Sigmoid colon (tissue), 7 donors: ENCODE measurements around the gene GJD2. TPM values are rescaled to one million over a fixed set of nuclear protein-coding genes. Genes with fewer than 3 reads are reported as not detected.

Source experiments
- DNase-seq: peaks from one replicate; pipeline ENCODE4 v3.0.0-alpha.2; 2019
- H3K27ac ChIP-seq, 4 donors: fragments of 200-600 bp; sonication (generic); one replicate each; pipeline ENCODE4 v1.5.1; 2016 to 2019; ENCODE audit warnings: mild to moderate bottlenecking in 1 of 4
- H3K27me3 ChIP-seq, 3 donors: fragments of 200-600 bp; sonication (generic); one replicate each; pipeline ENCODE4 v1.5.1; 2019; ENCODE audit warnings: mild to moderate bottlenecking in 1 of 3
- H3K36me3 ChIP-seq, 4 donors: fragments of 200-600 bp; sonication (generic); one replicate each; pipeline ENCODE4 v1.5.1; 2016 to 2019
- H3K4me1 ChIP-seq, 4 donors: fragments of 200-600 bp; sonication (generic); one replicate each; pipeline ENCODE4 v1.5.1; 2017 to 2019
- H3K4me3 ChIP-seq, 4 donors: fragments of 200-600 bp; sonication (generic); one replicate each; pipeline ENCODE4 v1.5.1; 2017 to 2019; ENCODE audit warnings: mild to moderate bottlenecking in 2 of 4, moderate library complexity in 1 of 4
- H3K9me3 ChIP-seq, 4 donors: fragments of 200-600 bp in 3 of 4; sonication (generic) in 3 of 4; one replicate each; pipeline versions ENCODE4 v1.5.1 to v1.6.1; 2013 to 2019
- EP300 ChIP-seq, 4 donors: sonication (generic); formaldehyde crosslinking; IDR thresholded peaks; one replicate each; pipeline ENCODE4 v1.6.1; 2017; ENCODE audit warnings: antibody characterized with exemption in 4 of 4
- POLR2A ChIP-seq, 2 donors: fragments of 450-650 bp; IDR thresholded peaks; one replicate each; pipeline ENCODE4 v1.6.1; 2016; ENCODE audit warnings: antibody characterized with exemption in 2 of 2, mild to moderate bottlenecking in 2 of 2, moderate library complexity in 2 of 2
- POLR2AphosphoS5 ChIP-seq, 4 donors: sonication (generic); formaldehyde crosslinking; IDR thresholded peaks; one replicate each; pipeline ENCODE4 v1.6.1; 2017; ENCODE audit warnings: antibody characterized with exemption in 4 of 4
- WGBS, 2 donors: extraction: QIAGEN DNeasy Blood & Tissue Kit; methylation state at CpG; one replicate each; pipeline ENCODE4 v1.1.7; 2013; 5-methylcytosine and 5-hydroxymethylcytosine counted together
- intact Hi-C: fragments of 100-400 bp; cut with DNase I; formaldehyde crosslinking; loops from one replicate; pipeline ENCODE4 v1.15.1; 2023
- polyA plus RNA-seq, 3 donors: library from polyadenylated mRNA; stranded (reverse); fragments of 200-250 nt; gene quantifications; one replicate each; pipeline ENCODE4 v1.2.3, GENCODE V29; 2013
- total RNA-seq, 4 donors: library from RNA; depleted of rRNA; stranded (reverse); fragments of >200 nt; gene quantifications; one replicate each; pipeline ENCODE4 v1.1.0, GENCODE V29; 2016
- TF ChIP-seq, protein P1 (sequence below), 4 experiments: fragments of 450-650 bp in 3 of 4; fragments of 200-600 bp in 1 of 4; IDR thresholded peaks; one replicate each; pipeline ENCODE4 v1.5.1; 2016 to 2019; ENCODE audit warnings: antibody characterized with exemption in 4 of 4, mild to moderate bottlenecking in 3 of 4, moderate library complexity in 2 of 4
- donor health status: healthy with polysubstance abuse.
- donor health status: Bipolar disorder and iron deficiency.
- donor health status: healthy.

GJD2 gene
- total and polyA plus RNA-seq, 7 donors, result 0.28 TPM; not detected in 6

DNA sequence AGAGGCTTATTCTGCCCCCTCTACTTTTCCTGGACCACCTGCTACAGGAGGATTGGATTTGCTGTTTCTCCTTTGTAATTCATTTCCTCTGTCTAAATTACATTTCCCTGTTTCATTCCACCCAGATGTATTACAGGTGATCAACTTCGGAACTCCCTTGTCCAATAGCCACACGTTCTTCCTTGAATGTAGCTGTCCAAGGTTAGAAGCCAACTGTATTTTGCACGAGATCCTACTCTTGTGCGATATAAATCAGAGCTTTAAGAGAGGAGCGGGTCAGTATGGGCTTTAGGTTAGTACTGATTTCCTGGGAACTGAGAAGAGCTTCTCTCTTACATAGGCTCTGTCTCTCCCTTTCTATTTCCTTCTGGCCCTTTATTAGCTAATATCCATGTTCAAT lies 20.5 kb downstream of the GJD2 start:
- TF ChIP-seq, protein P1, sequence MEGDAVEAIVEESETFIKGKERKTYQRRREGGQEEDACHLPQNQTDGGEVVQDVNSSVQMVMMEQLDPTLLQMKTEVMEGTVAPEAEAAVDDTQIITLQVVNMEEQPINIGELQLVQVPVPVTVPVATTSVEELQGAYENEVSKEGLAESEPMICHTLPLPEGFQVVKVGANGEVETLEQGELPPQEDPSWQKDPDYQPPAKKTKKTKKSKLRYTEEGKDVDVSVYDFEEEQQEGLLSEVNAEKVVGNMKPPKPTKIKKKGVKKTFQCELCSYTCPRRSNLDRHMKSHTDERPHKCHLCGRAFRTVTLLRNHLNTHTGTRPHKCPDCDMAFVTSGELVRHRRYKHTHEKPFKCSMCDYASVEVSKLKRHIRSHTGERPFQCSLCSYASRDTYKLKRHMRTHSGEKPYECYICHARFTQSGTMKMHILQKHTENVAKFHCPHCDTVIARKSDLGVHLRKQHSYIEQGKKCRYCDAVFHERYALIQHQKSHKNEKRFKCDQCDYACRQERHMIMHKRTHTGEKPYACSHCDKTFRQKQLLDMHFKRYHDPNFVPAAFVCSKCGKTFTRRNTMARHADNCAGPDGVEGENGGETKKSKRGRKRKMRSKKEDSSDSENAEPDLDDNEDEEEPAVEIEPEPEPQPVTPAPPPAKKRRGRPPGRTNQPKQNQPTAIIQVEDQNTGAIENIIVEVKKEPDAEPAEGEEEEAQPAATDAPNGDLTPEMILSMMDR (IDR thresholded peaks at IDR 0.05), result no peak
- TF ChIP-seq POLR2A (IDR thresholded peaks at IDR 0.05) (no peak), POLR2AphosphoS5 (IDR thresholded peaks at IDR 0.05) (no peak), EP300 (IDR thresholded peaks at IDR 0.05) (no peak)
- no peaks in the 10 kb centered on the region for H3K9me3 ChIP-seq
- H3K36me3 ChIP-seq, result no peaks in the 10 kb centered on the region
- intact Hi-C loops, result no loop called here
- H3K27ac ChIP-seq, result no peak overlapping the region
- no peaks in the 10 kb centered on the region for H3K27me3 ChIP-seq
- H3K4me3 ChIP-seq, result no peak overlapping the region
- WGBS, 2 donors, result 64 to 68% methylated on average over 5 of the region's 5 CpGs
- no peaks in the 10 kb centered on the region for H3K4me1 ChIP-seq
- no peak for DNase-seq

DNA sequence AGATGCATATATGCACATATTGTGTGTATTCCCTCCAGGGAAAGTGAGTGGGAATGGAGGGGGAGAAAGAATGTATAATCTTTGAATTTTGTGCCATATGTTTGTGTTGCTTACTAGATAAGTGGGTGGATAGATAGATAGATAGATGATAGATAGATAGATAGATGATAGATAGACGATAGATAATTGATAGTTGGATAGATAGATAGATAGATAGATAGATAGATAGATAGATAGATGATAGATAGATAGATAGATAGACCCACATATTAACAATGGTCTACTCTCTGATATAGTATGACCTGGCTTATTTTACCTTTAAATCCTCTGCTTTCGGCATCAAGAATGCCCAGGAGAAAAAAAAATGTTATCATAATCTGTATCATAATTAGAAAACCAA lies 21.2 kb downstream of the GJD2 start:
- intact Hi-C loops, result no loop called here
- 87 to 93% methylated on average over 2 of the region's 2 CpGs for WGBS, 2 donors
- H3K27ac ChIP-seq, result no peak overlapping the region
- no peaks in the 10 kb centered on the region for H3K4me1 ChIP-seq
- DNase-seq, result no peak
- no peaks in the 10 kb centered on the region for H3K9me3 ChIP-seq
- H3K36me3 ChIP-seq, result no peaks in the 10 kb centered on the region
- H3K27me3 ChIP-seq, result no peaks in the 10 kb centered on the region
- TF ChIP-seq POLR2AphosphoS5 (IDR thresholded peaks at IDR 0.05), result no peak
- TF ChIP-seq, protein P1 (IDR thresholded peaks at IDR 0.05), result no peak
- TF ChIP-seq EP300 (IDR thresholded peaks at IDR 0.05), result no peak
- TF ChIP-seq POLR2A (IDR thresholded peaks at IDR 0.05), result no peak
- H3K4me3 ChIP-seq, result no peak overlapping the region

GRCh38 chr15:34732430-34732829 lies 22.4 kb downstream of the GJD2 start:
- no peak for DNase-seq
- Histone ChIP-seq H3K27ac (no peak overlapping the region), H3K36me3 (no peaks in the 10 kb centered on the region), H3K4me1 (no peaks in the 10 kb centered on the region), H3K4me3 (no peak overlapping the region), H3K27me3 (no peaks in the 10 kb centered on the region), H3K9me3 (no peaks in the 10 kb centered on the region)
- WGBS, 2 donors, result 70 to 82% methylated on average over 6 of the region's 6 CpGs
- TF ChIP-seq, protein P1 (IDR thresholded peaks at IDR 0.05), result no peak
- TF ChIP-seq POLR2AphosphoS5 (IDR thresholded peaks at IDR 0.05) (no peak), EP300 (IDR thresholded peaks at IDR 0.05) (no peak), POLR2A (IDR thresholded peaks at IDR 0.05) (no peak)
- intact Hi-C loops, result no loop called here

GRCh38 chr15:34730701-34731100 lies 24.1 kb downstream of the GJD2 start:
- no peak for TF ChIP-seq POLR2A (IDR thresholded peaks at IDR 0.05)
- TF ChIP-seq POLR2AphosphoS5 (IDR thresholded peaks at IDR 0.05), result no peak
- no peak for TF ChIP-seq EP300 (IDR thresholded peaks at IDR 0.05)
- Histone ChIP-seq H3K27me3 (no peaks in the 10 kb centered on the region), H3K4me3 (no peak overlapping the region), H3K36me3 (no peaks in the 10 kb centered on the region), H3K27ac (no peak overlapping the region), H3K4me1 (no peaks in the 10 kb centered on the region), H3K9me3 (no peaks in the 10 kb centered on the region)
- no peak for DNase-seq
- intact Hi-C loops, result no loop called here
- 40 to 61% methylated on average over 3 of the region's 3 CpGs for WGBS, 2 donors

DNA sequence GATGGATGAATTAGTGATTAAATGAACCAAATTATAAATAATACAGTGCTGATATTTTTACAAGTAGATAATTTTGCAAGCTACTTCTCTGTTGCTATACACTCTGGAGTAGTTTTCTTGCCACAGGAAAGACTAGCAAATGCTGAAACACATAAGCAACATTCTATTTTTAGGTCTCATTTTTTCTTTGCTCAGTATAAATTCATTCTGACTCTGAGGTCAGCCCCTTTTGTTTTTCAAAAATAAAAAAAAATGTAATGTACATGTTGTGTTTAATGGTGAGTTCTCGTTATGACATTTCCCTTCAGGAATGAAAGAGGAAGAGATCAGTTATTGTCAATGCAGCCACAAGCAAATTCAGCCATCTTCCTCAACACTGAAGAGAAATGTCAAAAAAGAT lies 24.9 kb downstream of the GJD2 start:
- no peaks in the 10 kb centered on the region for H3K27me3 ChIP-seq
- DNase-seq, result no peak
- no peaks in the 10 kb centered on the region for H3K4me1 ChIP-seq
- no peak overlapping the region for H3K27ac ChIP-seq
- H3K4me3 ChIP-seq, result no peak overlapping the region
- TF ChIP-seq POLR2A (IDR thresholded peaks at IDR 0.05), result no peak
- no peak for TF ChIP-seq EP300 (IDR thresholded peaks at IDR 0.05)
- TF ChIP-seq, protein P1 (IDR thresholded peaks at IDR 0.05), result no peak
- no peak for TF ChIP-seq POLR2AphosphoS5 (IDR thresholded peaks at IDR 0.05)
- H3K9me3 ChIP-seq, result no peaks in the 10 kb centered on the region
- no peaks in the 10 kb centered on the region for H3K36me3 ChIP-seq
- intact Hi-C loops, result no loop called here
- 37 to 43% methylated on average over 1 of the region's 1 CpG for WGBS, 2 donors
